ENCODE results near the gene CHRFAM7A.
"Not testable (repeated sequence)": the region's sequence is repeated elsewhere in the genome, so short reads cannot be mapped to it uniquely, and the experiment has no call there.

The CHRFAM7A gene

GRCh38 chr15:30392766-30393663, at the start of gene CHRFAM7A:
CHRFAM7A (minus strand) TSS chr15:30393540; CDS start chr15:30383351, 10,189 bp downstream.
- H3K4me3 ChIP-seq (ENCODE audit: low read depth, low read length): not testable (repeated sequence)

- not testable (repeated sequence) for H3K4me3 ChIP-seq (ENCODE audit: low read depth, low read length)
These were observed 45.0 kb upstream of the CHRFAM7A start for GRCh38 chr15:30438348-30438747.

- H3K4me3 ChIP-seq (ENCODE audit: low read depth, low read length): not testable (repeated sequence)
These were observed 42.5 kb upstream of the CHRFAM7A start for GRCh38 chr15:30435878-30436277.

- not testable (repeated sequence) for H3K4me3 ChIP-seq (ENCODE audit: low read depth, low read length)
These were observed 27.4 kb upstream of the CHRFAM7A start for GRCh38 chr15:30420723-30421122.

GRCh38 chr15:30414160-30414559, 20.8 kb upstream of the CHRFAM7A start, which contains the start of gene GOLGA8R:
GOLGA8R (minus strand) TSS chr15:30414260; CDS start chr15:30414162, 98 bp downstream.
- H3K4me3 ChIP-seq (ENCODE audit: low read depth, low read length): not testable (repeated sequence)

GRCh38 chr15:30407636-30408035, 14.3 kb upstream of the CHRFAM7A start:
- not testable (repeated sequence) for H3K4me3 ChIP-seq (ENCODE audit: low read depth, low read length)

GRCh38 chr15:30398988-30399387, 5.6 kb upstream of the CHRFAM7A start:
- H3K4me3 ChIP-seq (ENCODE audit: low read depth, low read length): not testable (repeated sequence)

GRCh38 chr15:30393664-30393991, 288 bp upstream of the CHRFAM7A start:
- H3K4me3 ChIP-seq (ENCODE audit: low read depth, low read length): not testable (repeated sequence)

- not testable (repeated sequence) for H3K4me3 ChIP-seq (ENCODE audit: low read depth, low read length)
These were observed 6.9 kb downstream of the CHRFAM7A start for GRCh38 chr15:30386318-30386887.

GRCh38 chr15:30377082-30377413, 16.3 kb downstream of the CHRFAM7A start:
- H3K4me3 ChIP-seq (ENCODE audit: low read depth, low read length): not testable (repeated sequence)

- not testable (repeated sequence) for H3K4me3 ChIP-seq (ENCODE audit: low read depth, low read length)
These were observed 16.8 kb downstream of the CHRFAM7A start for GRCh38 chr15:30376375-30377081.

- not testable (repeated sequence) for H3K4me3 ChIP-seq (ENCODE audit: low read depth, low read length)
These were observed 17.5 kb downstream of the CHRFAM7A start for GRCh38 chr15:30375872-30376271.

- not testable (repeated sequence) for H3K4me3 ChIP-seq (ENCODE audit: low read depth, low read length)
These were observed 18.5 kb downstream of the CHRFAM7A start for GRCh38 chr15:30374862-30375261.

- not testable (repeated sequence) for H3K4me3 ChIP-seq (ENCODE audit: low read depth, low read length)
These were observed 25.1 kb downstream of the CHRFAM7A start for GRCh38 chr15:30368271-30368670.

GRCh38 chr15:30367246-30367645, 26.1 kb downstream of the CHRFAM7A start:
- H3K4me3 ChIP-seq (ENCODE audit: low read depth, low read length): not testable (repeated sequence)

- H3K4me3 ChIP-seq (ENCODE audit: low read depth, low read length): not testable (repeated sequence)
These were observed 31.9 kb downstream of the CHRFAM7A start for GRCh38 chr15:30361404-30361803.

GRCh38 chr15:30360990-30361389, 32.4 kb downstream of the CHRFAM7A start:
- not testable (repeated sequence) for H3K4me3 ChIP-seq (ENCODE audit: low read depth, low read length)

- H3K4me3 ChIP-seq (ENCODE audit: low read depth, low read length): not testable (repeated sequence)
These were observed 38.3 kb downstream of the CHRFAM7A start for GRCh38 chr15:30355043-30355442.

- H3K4me3 ChIP-seq (ENCODE audit: low read depth, low read length): not testable (repeated sequence)
These were observed 43.5 kb downstream of the CHRFAM7A start for GRCh38 chr15:30349803-30350202.

GRCh38 chr15:30336584-30336983, 56.8 kb downstream of the CHRFAM7A start:
- not testable (repeated sequence) for H3K4me3 ChIP-seq (ENCODE audit: low read depth, low read length)

- not testable (repeated sequence) for H3K4me3 ChIP-seq (ENCODE audit: low read depth, low read length)
These were observed 59.2 kb downstream of the CHRFAM7A start for GRCh38 chr15:30334152-30334551.
